Heart right ventricle (tissue), 16 donors: ENCODE data around the gene CBX2. TPM values are rescaled to one million over a fixed set of nuclear protein-coding genes. Genes with fewer than 3 reads are reported as not detected.

Experiments used
- ATAC-seq, 8 donors: fragments of 200-7000 bp; cut with Tn5 transposase; one replicate each; pipeline ENCODE4 v1.9.1; 2020; ENCODE audit warnings: mild to moderate bottlenecking in 8 of 8, moderate library complexity in 8 of 8, moderate number of reproducible peaks in 1 of 8
- DNase-seq, 2 donors: peaks; one replicate each; pipeline ENCODE4 v3.0.0-alpha.2; 2020
- H3K27ac ChIP-seq, 10 donors: fragments of 200-600 bp; sonication (generic) in 2 of 10; one replicate each; pipeline versions ENCODE4 v1.5.0 to v1.8.0; 2020 to 2022; ENCODE audit warnings: mild to moderate bottlenecking in 3 of 10
- H3K27me3 ChIP-seq, 7 donors: fragments of 200-600 bp; one replicate each; pipeline ENCODE4 v1.8.0; 2021 to 2022; ENCODE audit warnings: mild to moderate bottlenecking in 2 of 7
- H3K36me3 ChIP-seq, 9 donors: fragments of 200-600 bp; sonication (generic) in 1 of 9; one replicate each; pipeline versions ENCODE4 v1.5.0 to v1.8.0; 2020 to 2022; ENCODE audit warnings: mild to moderate bottlenecking in 2 of 9
- H3K4me1 ChIP-seq, 9 donors: fragments of 200-600 bp; sonication (generic) in 1 of 9; one replicate each; pipeline versions ENCODE4 v1.5.0 to v1.8.0; 2020 to 2022; ENCODE audit warnings: mild to moderate bottlenecking in 4 of 9
- H3K4me3 ChIP-seq, 10 donors: fragments of 200-600 bp; sonication (generic) in 2 of 10; one replicate each; pipeline versions ENCODE4 v1.5.0 to v1.8.0; 2020 to 2022; ENCODE audit warnings: mild to moderate bottlenecking in 7 of 10, moderate library complexity in 2 of 10
- H3K9me3 ChIP-seq, 11 donors: fragments of 200-600 bp in 10 of 11; sonication (generic) in 2 of 11; one replicate each; pipeline versions ENCODE4 v1.5.0 to v1.8.0; 2013 to 2022; ENCODE audit warnings: mild to moderate bottlenecking in 2 of 11, control low read depth in 1 of 11, moderate library complexity in 1 of 11
- WGBS, 2 donors: extraction: QIAGEN DNeasy Blood & Tissue Kit; methylation state at CpG; one replicate each; pipeline ENCODE4 v1.1.7; 2013; ENCODE audit warnings: inconsistent platforms in 1 of 2; 5-methylcytosine and 5-hydroxymethylcytosine counted together
- intact Hi-C, 10 donors: fragments of 100-400 bp; cut with DNase I; formaldehyde crosslinking; loops; one replicate each; pipeline versions ENCODE4 v1.11.1 to v1.14.2; 2022
- polyA plus RNA-seq, 2 donors: library from polyadenylated mRNA; stranded (reverse); fragments of 200-250 nt; gene quantifications; one replicate each; pipeline ENCODE4 v1.2.3, GENCODE V29; 2013
- total RNA-seq, 10 donors: library from RNA; stranded (reverse); fragmentation: NEBNext Ultra II Directional in 3 of 10; extraction: Animal tissue kit (Norgen Biotek cat#: 25700) in 3 of 10; gene quantifications; one replicate each; pipeline versions ENCODE4 v1.2.1 to v1.2.4, GENCODE V29; 2021 to 2023
- TF ChIP-seq, protein P1 (sequence below), 9 donors: fragments of 200-600 bp; sonication (generic) in 2 of 9; IDR thresholded peaks; one replicate each; pipeline versions ENCODE4 v1.5.0 to v1.8.0; 2021 to 2022; ENCODE audit warnings: antibody characterized with exemption in 9 of 9, mild to moderate bottlenecking in 5 of 9, moderate library complexity in 1 of 9
- donor health status: Arrhythmogenic right ventricular cardiomyopathy.
- donor health status: ischemic (EF 13 %, LVEDD 7.1; RV severe dilation, severe dysfunction).
- donor health status: healthy with polysubstance abuse.
- donor health status: DM: no; HTN: yes; CAD: no.
- donor health status: DM: no; HTN: no; CAD: no.
- donor health status: ischemic (EF 25% LVEDD 6.9; RV normal size, moderate dysfunction).
- donor health status: ischemic (EF 25% LVEDD 5.7; RV mildly dilated, moderate dysfunction).
- donor health status: healthy.
- donor health status: DM: yes; HTN: yes; CAD: no.
- donor health status: Ischemic cardiomyopathy.
- donor health status: ischemic (EF 35%, LVEDD 5.7; RV mildly dilated, moderate dysfunction).
- donor health status: nonischemic (EF 11% LVEDD 7.7; RV severe dilation, severe dysfunction).
- donor health status: DM: yes; HTN: yes; CAD: no.
- donor health status: PGD.
- donor health status: ischemic (EF 29% LVEDD 5.4; RV normal size, mild dysfunction).
- donor health status: nonischemic (EF 23%, LVEDD 6.1; RV moderate dilation, normal function).

Gene CBX2
- total and polyA plus RNA-seq, 12 donors = 1.5 to 7.1 (median 2.9) TPM

DNA sequence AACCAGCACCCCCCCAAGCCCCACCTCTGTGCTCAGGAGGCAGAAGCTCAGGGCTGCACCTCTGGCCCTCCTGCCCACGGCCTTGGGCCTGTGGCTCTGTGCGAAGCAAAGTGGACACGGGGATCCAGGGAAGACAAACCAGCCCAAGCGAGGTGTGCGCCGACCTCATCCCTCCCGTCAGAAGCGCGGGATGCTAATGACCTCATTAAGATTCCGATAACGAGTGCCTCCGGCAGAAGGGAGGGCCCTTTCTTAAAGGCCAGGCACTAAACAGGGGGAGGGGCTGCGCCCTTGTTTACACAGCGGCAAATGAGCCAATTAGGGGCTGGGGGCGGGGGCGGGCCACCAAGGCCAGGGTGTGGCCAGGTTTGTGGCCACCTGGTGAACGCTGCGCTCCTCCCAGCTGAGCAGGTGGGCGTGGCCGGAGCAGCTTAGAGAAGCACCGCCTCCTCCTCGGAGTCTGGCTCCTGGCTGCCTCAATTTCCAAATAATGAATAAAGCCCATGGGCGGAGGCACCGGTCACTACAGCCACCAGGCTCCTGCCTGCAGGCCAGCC, 58.1 kb downstream of the CBX2 start:
- intact Hi-C loops = loop anchor here in 5 of 10 donors (2.0 to 10.0 kb wide), 5 partner anchors 25 to 156 kb away; partner anchors contain the start of gene CBX8 (in 1 of the 5)
- ATAC-seq = no peak
- Histone ChIP-seq H3K4me3 (peak overlapping the region in 3 of 10 donors; percentile 74 to 99 (median 91)), H3K27ac (peak overlapping the region in 1 of 10 donors; percentile 96), H3K27me3 (peaks cover 0 to 16% (median 14%) of the 10 kb centered on the region in 7 donors), H3K4me1 (peaks cover 35 to 71% (median 62%) of the 10 kb centered on the region in 9 donors), H3K36me3 (peaks cover 0 to 34% (median 21%) of the 10 kb centered on the region in 9 donors), H3K9me3 (no peaks in the 10 kb centered on the region)
- no peak for DNase-seq
- 79 to 88% methylated on average over 24 of the region's 24 CpGs for WGBS, 2 donors
- TF ChIP-seq, protein P1, sequence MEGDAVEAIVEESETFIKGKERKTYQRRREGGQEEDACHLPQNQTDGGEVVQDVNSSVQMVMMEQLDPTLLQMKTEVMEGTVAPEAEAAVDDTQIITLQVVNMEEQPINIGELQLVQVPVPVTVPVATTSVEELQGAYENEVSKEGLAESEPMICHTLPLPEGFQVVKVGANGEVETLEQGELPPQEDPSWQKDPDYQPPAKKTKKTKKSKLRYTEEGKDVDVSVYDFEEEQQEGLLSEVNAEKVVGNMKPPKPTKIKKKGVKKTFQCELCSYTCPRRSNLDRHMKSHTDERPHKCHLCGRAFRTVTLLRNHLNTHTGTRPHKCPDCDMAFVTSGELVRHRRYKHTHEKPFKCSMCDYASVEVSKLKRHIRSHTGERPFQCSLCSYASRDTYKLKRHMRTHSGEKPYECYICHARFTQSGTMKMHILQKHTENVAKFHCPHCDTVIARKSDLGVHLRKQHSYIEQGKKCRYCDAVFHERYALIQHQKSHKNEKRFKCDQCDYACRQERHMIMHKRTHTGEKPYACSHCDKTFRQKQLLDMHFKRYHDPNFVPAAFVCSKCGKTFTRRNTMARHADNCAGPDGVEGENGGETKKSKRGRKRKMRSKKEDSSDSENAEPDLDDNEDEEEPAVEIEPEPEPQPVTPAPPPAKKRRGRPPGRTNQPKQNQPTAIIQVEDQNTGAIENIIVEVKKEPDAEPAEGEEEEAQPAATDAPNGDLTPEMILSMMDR (IDR thresholded peaks at IDR 0.05) = no peak

GRCh38 chr17:79836510-79836971, 58.6 kb downstream of the CBX2 start:
- 56 to 63% methylated on average over 15 to 18 of the region's 18 CpGs for WGBS, 2 donors
- Histone ChIP-seq H3K9me3 (no peaks in the 10 kb centered on the region), H3K27ac (peak overlapping the region in 7 of 10 donors; percentile 41 to 97 (median 91)), H3K36me3 (peaks cover 0 to 34% (median 21%) of the 10 kb centered on the region in 9 donors), H3K4me1 (peaks cover 34 to 71% (median 61%) of the 10 kb centered on the region in 9 donors), H3K27me3 (peaks cover 1 to 21% (median 20%) of the 10 kb centered on the region in 7 donors), H3K4me3 (peak overlapping the region in 9 of 10 donors; percentile 53 to 99 (median 84))
- no peak for DNase-seq
- TF ChIP-seq, protein P1 (IDR thresholded peaks at IDR 0.05) = no peak
- intact Hi-C loops = loop anchor here in 5 of 10 donors (2.0 to 10.0 kb wide), 5 partner anchors 26 to 156 kb away; partner anchors contain the start of gene CBX8 (in 1 of the 5)
- ATAC-seq = no peak

DNA sequence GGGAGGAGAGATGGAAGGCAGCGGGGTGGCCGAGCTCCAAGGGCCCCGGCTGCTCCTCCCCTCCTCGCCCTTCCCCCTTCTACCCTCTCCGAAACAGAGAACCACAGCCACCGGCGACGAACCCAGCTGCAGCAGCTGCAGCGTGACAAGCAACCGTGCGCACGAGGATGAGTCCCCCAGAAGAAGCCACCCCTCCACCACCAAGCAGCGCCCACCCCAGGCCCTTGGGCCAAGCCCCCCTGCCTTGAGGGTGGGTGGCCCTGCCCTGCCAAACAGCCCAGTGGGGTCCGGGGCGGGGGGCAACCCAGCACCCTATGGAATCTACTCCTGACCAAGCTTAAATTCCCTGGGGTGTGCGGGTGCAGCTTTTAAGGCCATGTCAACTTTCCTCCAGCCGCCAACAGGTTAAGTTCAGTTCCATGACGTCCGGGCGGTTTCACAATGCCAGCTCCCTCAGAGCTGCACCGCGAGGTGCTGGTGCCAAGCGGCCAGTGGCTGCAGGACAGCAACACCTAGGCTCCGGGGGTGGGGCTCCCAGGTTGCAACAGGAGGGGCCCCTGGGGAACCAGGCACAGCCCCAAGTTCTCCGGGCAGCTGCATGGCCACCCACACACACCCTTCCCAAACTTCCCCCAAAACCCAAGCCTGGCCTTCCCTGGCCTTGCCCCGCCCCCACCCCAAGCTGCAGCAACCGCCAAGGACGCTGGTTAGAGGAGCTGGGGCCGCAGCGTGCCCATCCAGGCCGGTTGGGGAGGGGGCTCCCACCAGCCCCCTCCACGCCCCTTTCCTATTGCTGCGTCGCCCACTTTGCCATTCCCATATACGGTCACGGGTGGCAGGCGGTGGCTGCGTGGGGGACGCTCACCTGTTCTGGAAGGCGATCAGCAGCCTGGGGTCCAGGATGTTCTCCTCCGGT, 59.3 kb downstream of the CBX2 start:
- DNase-seq (peak; percentile 71 to 77), ATAC-seq (peak in 7 of 8 donors; percentile 19 to 70 (median 60))
- Histone ChIP-seq H3K9me3 (no peaks in the 10 kb centered on the region), H3K4me3 (peak overlapping the region; percentile 53 to 99 (median 83)), H3K27ac (peak overlapping the region; percentile 17 to 97 (median 92)), H3K36me3 (peaks cover 0 to 34% (median 21%) of the 10 kb centered on the region in 9 donors), H3K27me3 (peaks cover 8 to 28% (median 26%) of the 10 kb centered on the region in 7 donors), H3K4me1 (peaks cover 30 to 71% (median 59%) of the 10 kb centered on the region in 9 donors)
- WGBS, 2 donors = 20 to 33% methylated on average over 41 of the region's 41 CpGs
- intact Hi-C loops = loop anchor here in 5 of 10 donors (2.0 to 10.0 kb wide), 5 partner anchors 26 to 155 kb away; partner anchors contain the start of gene CBX8 (in 1 of the 5)
- TF ChIP-seq, protein P1 (IDR thresholded peaks at IDR 0.05) = peak in 5 of 9 donors; percentile 3 to 40 (median 19)

Other genes with a start within 250 kb of the CBX2 start
- not detected for gene RBFOX3, start 167.1 kb upstream of the CBX2 start, total RNA-seq
- gene RBFOX3, start 167.1 kb upstream of the CBX2 start, polyA plus RNA-seq = not detected
- gene ENPP7, start 47.2 kb upstream of the CBX2 start, total RNA-seq = not detected
- not detected for gene ENPP7, start 47.2 kb upstream of the CBX2 start, polyA plus RNA-seq
- gene CBX8, start 18.9 kb downstream of the CBX2 start, total RNA-seq = 1 to 10 TPM; 4.3 to 9.3 (median 5.6) TPM
- gene CBX8, start 18.9 kb downstream of the CBX2 start, polyA plus RNA-seq = 1 to 10 TPM; 2.2 to 4.1 TPM
- gene CBX4, start 61.3 kb downstream of the CBX2 start, total RNA-seq = 10 to 100 TPM; 21.6 to 38.2 (median 26.4) TPM
- gene CBX4, start 61.3 kb downstream of the CBX2 start, polyA plus RNA-seq = 1 to 10 TPM; 9.4 to 9.8 TPM